ENCODE results near the gene LGALSL. TPM values are rescaled to one million over a fixed set of nuclear protein-coding genes. Genes with fewer than 3 reads are reported as not detected.

Gene LGALSL
- total and polyA plus RNA-seq, 9 of the 15 experiments (the other 6 are each of a cell fraction or from before 2014, with no cell fraction given): 0.04 to 0.29 (median 0.14) TPM; not detected in 3

DNA sequence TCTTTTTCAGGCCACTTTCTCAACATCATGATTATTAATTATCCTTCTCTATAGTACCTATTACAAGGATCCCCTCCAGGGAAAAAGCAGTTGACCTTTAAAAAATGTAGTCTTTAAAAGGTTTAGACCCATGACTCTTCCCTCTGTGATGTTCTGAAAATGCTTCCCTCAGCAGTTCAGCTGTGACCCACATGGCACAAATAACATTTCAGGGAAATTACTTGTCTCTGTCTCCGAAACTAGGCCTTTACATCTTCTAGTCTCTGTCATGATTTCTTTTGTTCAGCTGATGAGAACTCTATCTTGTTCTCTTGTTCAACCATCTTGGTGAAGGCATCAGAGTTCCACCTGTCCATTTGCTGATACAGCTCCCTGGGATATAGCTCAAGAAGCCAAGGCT lies 28.3 kb downstream of the LGALSL start:
- in situ Hi-C loops (cut with MboI): loop anchor here (10.0 kb wide), 1 partner anchor 427 kb away; no protein-coding TSS in a partner anchor
- ChIA-PET POLR2A (interaction anchor here (0.9 to 1.1 kb wide), 4 partner anchors 12 to 42 kb away, joined by 3 read pairs; partner anchors contain the start of gene AFTPH), CTCF (ENCODE audit: low intra/inter-chr PET ratio) (no interaction called here)
- Histone ChIP-seq H3K9me1 (ENCODE audit: control insufficient read depth, insufficient read depth, low read length) (no peaks in the 10 kb centered on the region), H2AFZ (ENCODE audit: low read depth, low read length) (no peak overlapping the region), H4K20me1 (replicated peaks; ENCODE audit: control insufficient read depth, insufficient read depth, low read length) (0 out of 2 replicates have a peak, but pooled peaks cover under 1% of the 10 kb centered on the region), H3K4me3 (no peak overlapping the region), H3K27ac (ENCODE audit: extremely low read depth, low read depth, low read length) (no peak overlapping the region), H3K79me2 (ENCODE audit: control insufficient read depth, insufficient read depth, low read length) (no peaks in the 10 kb centered on the region), H3K36me3 (ENCODE audit: control insufficient read depth, insufficient read depth, low read length) (no peaks in the 10 kb centered on the region), H3K4me2 (ENCODE audit: insufficient read depth, low read length) (no peak overlapping the region), H3K4me1 (replicated peaks in 1 of 2; ENCODE audit: control insufficient read depth in 2 of 2, insufficient read depth in 2 of 2, low read length in 2 of 2) (no peaks in the 10 kb centered on the region), H3K27me3 (ENCODE audit: control insufficient read depth in 2 of 2, insufficient read depth in 2 of 2, low read length in 2 of 2) (peaks cover 27 to 53% of the 10 kb centered on the region in 2 experiments), H3K9ac (ENCODE audit: insufficient read depth in 1 of 2, low read depth in 2 of 2, low read length in 2 of 2) (no peak overlapping the region), H3K9me3 (replicated peaks; ENCODE audit: control insufficient read depth, insufficient read depth, low read depth, low read length) (no peaks in the 10 kb centered on the region)
- WGBS (ENCODE audit: insufficient coverage, low coverage, missing lambda C conversion rate): 0% methylated on average over 1 of the region's 1 CpG
- intact Hi-C loops (cut with micrococcal nuclease): no loop called here
- DNase-seq (ENCODE audit: extremely low read depth in 1 of 4, low spot score in 3 of 4): no peak
- no peak for FAIRE-seq
- ATAC-seq: no peak
- TF ChIP-seq SRSF3 (IDR thresholded peaks at IDR 0.05; ENCODE audit: insufficient read depth, low read length) (no peak), MAFF (IDR thresholded peaks at IDR 0.05; ENCODE audit: low read length) (0 out of 2 replicates have a peak, but pooled peaks have one; percentile 8), PCBP2 (IDR thresholded peaks at IDR 0.05; ENCODE audit: low read depth, low read length, poor library complexity, severe bottlenecking) (no peak)
- BruUV-seq (replicated peaks): no TSS peak

DNA sequence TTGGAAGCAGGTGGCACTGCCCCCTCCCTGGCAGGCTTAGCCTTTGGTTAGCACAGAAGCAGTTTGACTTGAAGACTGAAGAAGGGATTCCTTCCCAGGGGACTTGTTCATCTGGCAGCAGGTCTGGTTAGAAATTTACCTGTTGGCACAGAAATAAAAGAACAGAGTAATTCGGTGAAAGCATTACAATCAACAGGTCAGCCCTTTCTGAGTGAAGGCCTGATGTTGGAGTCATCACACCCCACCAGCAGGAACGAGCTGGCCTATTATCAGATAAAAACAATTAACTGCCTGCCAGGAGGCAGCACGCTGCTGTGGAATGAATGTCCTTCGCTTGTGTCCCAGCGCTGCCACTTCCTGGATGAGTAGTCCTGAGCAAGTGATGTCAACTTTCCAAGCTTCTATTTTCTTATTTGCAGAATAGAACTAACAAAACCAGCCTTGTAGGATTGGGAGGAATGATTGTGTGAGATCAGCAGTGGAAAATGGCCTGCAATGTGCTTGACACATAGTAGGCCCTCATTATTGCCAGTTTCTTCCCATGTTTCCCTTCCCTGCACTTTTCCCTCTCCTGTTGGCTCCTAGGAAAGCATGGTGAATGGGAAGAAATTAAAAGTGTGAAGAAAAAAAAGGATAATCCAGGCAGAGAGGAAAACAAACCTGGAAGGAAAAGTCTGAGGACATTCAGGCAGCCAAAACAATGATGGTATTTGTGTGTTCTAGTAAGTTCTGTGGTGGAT lies 29.0 kb downstream of the LGALSL start:
- Histone ChIP-seq H3K9ac (ENCODE audit: insufficient read depth in 1 of 2, low read depth in 2 of 2, low read length in 2 of 2) (no peak overlapping the region), H3K36me3 (ENCODE audit: control insufficient read depth, insufficient read depth, low read length) (no peaks in the 10 kb centered on the region), H2AFZ (ENCODE audit: low read depth, low read length) (no peak overlapping the region), H3K4me3 (no peak overlapping the region), H3K9me1 (ENCODE audit: control insufficient read depth, insufficient read depth, low read length) (no peaks in the 10 kb centered on the region), H3K27ac (ENCODE audit: extremely low read depth, low read depth, low read length) (no peak overlapping the region), H3K9me3 (replicated peaks; ENCODE audit: control insufficient read depth, insufficient read depth, low read depth, low read length) (no peaks in the 10 kb centered on the region), H3K4me2 (ENCODE audit: insufficient read depth, low read length) (no peak overlapping the region), H3K27me3 (ENCODE audit: control insufficient read depth in 2 of 2, insufficient read depth in 2 of 2, low read length in 2 of 2) (peaks cover 27 to 52% of the 10 kb centered on the region in 2 experiments), H4K20me1 (replicated peaks; ENCODE audit: control insufficient read depth, insufficient read depth, low read length) (0 out of 2 replicates have a peak, but pooled peaks cover 6% of the 10 kb centered on the region), H3K79me2 (ENCODE audit: control insufficient read depth, insufficient read depth, low read length) (no peaks in the 10 kb centered on the region), H3K4me1 (replicated peaks in 1 of 2; ENCODE audit: control insufficient read depth in 2 of 2, insufficient read depth in 2 of 2, low read length in 2 of 2) (no peaks in the 10 kb centered on the region)
- ATAC-seq (0 out of 3 replicates have a peak, but pooled peaks have one; percentile 32), DNase-seq (ENCODE audit: extremely low read depth in 1 of 4, low spot score in 3 of 4) (no peak), FAIRE-seq (no peak)
- in situ Hi-C loops (cut with MboI): loop anchor here (10.0 kb wide), 1 partner anchor 428 kb away; no protein-coding TSS in a partner anchor
- intact Hi-C loops (cut with micrococcal nuclease): no loop called here
- POLR2A ChIA-PET: interaction anchor here (0.9 to 1.1 kb wide), 4 partner anchors 13 to 41 kb away, joined by 3 read pairs; partner anchors contain the start of gene AFTPH
- WGBS (ENCODE audit: insufficient coverage, low coverage, missing lambda C conversion rate): 0% methylated on average over 5 of the region's 5 CpGs
- CTCF ChIA-PET (ENCODE audit: low intra/inter-chr PET ratio): no interaction called here
- no TSS peak for BruUV-seq (replicated peaks)
- 0 out of 2 replicates have a peak, but pooled peaks have one; percentile 33 for TF ChIP-seq ZNF431 (CRISPR knock-in tag; IDR thresholded peaks at IDR 0.05)
- TF ChIP-seq FOSL1 (tag; conservative IDR thresholded peaks at IDR 0.05): peak; percentile 25; the same call in 1 of the 2 replicates
- TF ChIP-seq, protein P1, sequence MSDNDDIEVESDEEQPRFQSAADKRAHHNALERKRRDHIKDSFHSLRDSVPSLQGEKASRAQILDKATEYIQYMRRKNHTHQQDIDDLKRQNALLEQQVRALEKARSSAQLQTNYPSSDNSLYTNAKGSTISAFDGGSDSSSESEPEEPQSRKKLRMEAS (CRISPR knock-in tag; IDR thresholded peaks at IDR 0.05): 0 out of 2 replicates have a peak, but pooled peaks have one; percentile 38
- no peak for TF ChIP-seq ERF (CRISPR knock-in tag; IDR thresholded peaks at IDR 0.05)
- TF ChIP-seq ELF1 (tag; IDR thresholded peaks at IDR 0.05): peak; percentile 51
- TF ChIP-seq FIP1L1 (IDR thresholded peaks at IDR 0.05; ENCODE audit: low read depth, low read length, poor library complexity, severe bottlenecking): no peak
- peak; percentile 91 for TF ChIP-seq ZKSCAN1 (IDR thresholded peaks at IDR 0.05; ENCODE audit: low read depth, low read length)
- TF ChIP-seq RUNX1 (IDR thresholded peaks at IDR 0.05; ENCODE audit: low read depth): no peak
- TF ChIP-seq ZFP36 (IDR thresholded peaks at IDR 0.05; ENCODE audit: low read depth, low read length, partially characterized antibody): peak; percentile 11

Data from K562 (cell line).